HG03342 (cell line): ENCODE data around the gene PLGLB1.
"Not testable (repeated sequence)": the region's sequence is repeated elsewhere in the genome, so short reads cannot be mapped to it uniquely, and the experiment has no call there.

Experiments used
- ATAC-seq: cut with Tn5 transposase; IDR thresholded peaks from one replicate; pipeline ENCODE4 v1.9.1; 2021; ENCODE audit warnings: mild to moderate bottlenecking, moderate library complexity; ENCODE audit not compliant: unreplicated experiment

The PLGLB1 gene

DNA sequence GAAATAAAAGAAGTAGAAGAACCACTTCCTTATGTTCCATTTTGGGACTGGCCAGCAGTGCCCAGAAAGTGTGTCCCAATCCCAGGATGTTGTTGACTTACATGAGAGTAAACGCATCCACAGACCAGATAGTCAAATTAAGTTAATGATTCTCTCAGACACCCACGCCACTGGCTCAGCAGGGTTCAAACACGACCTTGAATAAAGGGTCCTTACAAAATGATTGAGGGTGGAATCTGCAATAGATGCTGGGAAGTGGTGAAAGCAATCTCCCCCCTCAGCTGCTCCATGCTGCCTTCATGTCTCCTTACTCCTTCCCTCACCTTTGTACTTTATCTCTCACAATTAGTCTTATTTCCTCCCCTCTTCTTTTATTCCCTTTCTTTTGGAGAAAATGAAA is at the start of gene PLGLB1:
TSS of gene PLGLB1 (minus strand) at position 101 of the 400 bp plus-strand sequence. CDS start at position 40, 61 bp downstream.
- not testable (repeated sequence) for ATAC-seq

DNA sequence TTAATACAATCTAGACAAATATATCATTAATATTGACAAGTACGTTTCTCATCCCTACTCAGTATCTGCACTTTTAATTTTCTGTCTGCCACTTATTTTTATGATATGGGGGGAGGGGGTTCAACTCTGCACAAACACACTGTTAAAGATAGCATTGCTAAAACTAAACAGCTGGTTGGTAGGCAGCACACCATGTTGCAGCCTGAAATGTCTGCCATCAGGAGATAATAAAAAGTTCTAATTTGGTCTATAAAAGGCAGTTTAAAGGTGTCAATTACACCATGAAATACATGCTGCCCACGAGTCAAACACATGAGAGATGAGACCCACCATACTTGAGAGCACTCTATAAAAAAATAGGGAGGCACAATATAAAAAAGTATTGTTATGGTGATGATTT is 42.7 kb upstream of the PLGLB1 start:
- not testable (repeated sequence) for ATAC-seq

DNA sequence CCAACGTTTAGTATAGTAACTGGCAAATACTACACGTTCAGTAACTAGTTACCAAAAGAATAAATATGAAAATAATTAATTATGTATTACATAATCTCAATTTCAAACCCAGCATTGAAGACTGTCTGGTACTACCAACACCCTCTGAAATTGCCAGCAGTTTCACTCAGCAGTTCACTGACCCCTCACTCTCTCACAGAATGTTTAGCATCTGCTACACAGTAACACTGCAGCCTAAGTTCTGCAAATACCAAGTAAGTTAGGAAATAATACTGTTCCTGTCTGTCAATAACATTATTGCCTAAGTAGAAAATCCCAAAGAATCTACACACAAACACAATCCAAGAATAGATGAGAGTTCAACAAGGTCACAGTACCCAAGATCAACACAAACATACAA is 41.8 kb upstream of the PLGLB1 start:
- not testable (repeated sequence) for ATAC-seq

DNA sequence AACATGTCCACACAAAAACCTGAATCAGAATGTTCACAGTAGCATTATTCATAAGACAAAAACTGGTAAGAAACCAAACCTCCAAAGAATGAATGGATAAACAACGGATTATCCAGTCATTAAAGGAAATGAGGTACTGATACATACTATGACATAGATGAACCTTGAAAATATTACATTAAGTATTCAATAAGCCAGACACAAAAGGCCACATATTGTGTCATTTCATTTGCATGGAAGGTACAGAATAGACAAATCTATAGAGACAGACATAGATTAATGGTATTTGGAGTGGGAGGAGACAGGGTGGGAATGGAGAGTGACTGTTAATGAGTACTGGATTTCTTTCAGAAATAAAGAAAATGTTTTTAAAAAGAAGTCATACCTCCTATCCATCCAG is 39.9 kb upstream of the PLGLB1 start:
- ATAC-seq, result not testable (repeated sequence)

DNA sequence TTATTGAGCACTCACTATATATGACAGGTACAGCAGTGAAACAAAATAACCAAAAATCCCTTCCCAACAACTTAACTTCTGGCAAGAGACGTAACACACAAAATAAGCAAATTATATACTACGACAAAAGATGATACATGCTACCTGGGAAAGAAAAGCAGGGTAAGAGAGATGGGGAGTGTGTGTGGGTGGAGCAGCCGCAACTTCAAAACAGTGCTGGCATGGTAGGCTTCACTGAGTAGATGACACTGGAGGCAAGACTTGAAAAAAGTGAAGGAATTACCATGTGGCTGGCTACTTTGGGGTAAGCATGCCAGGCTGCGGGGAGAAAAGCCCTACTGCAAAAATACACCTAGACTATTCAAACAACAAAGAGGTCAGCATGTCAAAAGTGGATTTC is 36.0 kb upstream of the PLGLB1 start:
- not testable (repeated sequence) for ATAC-seq

DNA sequence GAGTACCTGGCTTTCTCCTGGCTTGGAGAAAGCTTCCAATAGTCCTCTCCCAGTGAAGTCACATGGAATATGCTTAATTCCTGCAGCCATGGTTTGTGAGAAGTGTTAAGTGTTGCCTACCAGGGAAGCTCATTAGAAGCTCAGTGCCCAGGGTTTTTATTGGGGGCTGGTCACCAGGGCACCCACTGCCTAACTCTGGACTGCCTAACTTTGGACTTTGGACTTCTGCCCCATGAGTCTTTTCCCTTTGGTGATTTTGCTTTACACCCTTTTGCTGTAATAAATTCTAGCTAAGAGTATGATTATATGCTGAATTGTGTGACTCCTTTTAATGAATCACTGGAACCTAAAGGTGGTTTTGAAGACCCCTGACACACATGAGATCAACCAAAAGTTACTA is 35.2 kb upstream of the PLGLB1 start:
- not testable (repeated sequence) for ATAC-seq

DNA sequence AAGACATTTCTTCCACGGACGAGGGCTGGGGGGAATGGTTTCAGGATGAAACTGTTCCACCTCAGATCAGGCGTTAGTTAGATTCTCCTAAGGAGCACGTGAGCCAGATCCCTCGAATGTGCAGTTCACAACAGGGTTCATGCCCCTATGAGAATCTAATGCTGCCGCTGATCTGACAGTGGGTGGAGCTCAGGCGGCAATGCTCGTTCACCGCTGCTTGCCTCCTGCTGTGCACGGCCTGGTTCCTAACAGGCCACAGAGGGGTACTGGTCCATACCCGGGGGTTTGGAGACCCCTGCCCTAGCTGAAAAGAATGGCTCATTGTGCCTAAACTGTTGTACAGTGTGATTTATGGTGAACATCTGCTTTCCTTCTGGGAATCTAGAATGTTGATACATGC is 34.8 kb upstream of the PLGLB1 start:
- not testable (repeated sequence) for ATAC-seq

DNA sequence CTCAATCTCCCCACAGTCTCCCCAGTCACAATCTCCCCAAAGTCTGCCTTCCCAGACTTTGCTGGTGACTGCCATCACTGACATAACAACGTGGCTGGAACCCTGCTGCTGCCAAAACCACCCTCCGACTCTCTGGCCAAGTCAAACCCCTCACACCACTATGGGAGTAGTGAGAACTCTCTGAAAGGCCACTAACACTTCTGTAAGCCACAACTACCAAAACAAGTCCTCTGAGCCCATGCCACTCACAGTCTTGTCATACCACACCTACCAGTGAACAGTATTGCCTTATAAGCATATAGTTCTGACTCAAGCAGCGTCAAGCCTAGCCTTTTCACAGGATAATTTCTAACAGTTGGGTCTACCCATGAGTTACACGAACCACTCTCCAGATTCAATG is 32.7 kb upstream of the PLGLB1 start:
- not testable (repeated sequence) for ATAC-seq

DNA sequence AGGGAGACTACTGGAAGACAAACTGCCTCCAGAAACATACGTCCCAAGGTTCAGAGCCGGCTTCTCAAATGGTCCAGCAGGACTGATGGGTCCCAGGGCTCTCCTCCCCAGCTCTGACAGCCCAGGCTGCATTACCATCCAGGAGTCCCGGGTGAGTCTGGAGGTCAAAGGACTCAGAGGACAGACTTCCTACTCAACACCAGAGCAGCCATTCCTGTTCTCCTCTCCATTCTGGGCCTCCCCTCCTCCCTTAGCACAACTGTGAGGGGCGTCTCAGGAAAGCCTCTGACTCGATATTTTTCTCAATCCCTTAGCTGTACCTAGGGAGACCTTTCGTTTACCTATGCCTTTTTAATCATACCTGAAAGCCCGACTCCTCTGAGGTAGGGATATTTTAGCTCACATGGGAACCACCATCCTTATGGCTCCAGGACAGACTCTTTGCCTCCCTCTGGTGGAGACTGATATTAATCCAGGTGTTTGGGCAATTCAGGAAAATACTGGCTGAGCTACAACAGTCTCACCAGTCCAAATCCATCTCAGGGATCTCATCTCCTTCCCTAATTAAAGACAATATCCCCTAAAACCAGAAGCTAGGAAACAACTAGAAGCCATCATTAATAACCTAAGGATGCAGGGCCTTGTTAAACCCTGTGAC is 19.8 kb upstream of the PLGLB1 start:
- ATAC-seq, result not testable (repeated sequence)

DNA sequence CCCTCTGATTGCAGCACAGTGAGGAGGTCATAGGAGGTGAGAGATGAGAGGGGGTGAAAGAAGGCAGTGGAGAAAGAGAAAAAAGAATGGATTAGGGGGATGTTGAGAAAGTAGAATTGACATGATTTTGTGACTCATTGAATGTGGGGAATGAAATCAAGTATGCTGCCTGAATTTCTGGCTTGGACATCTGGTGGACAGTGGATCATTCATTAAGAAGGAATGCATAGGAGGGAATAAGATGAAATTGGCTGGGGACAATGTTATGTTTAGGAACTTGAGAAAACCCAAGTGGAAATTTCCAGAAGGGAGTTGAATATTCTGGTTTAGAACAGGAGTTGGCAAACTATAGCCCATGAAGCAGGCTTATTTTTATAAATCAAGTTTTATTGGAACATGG is 7.0 kb upstream of the PLGLB1 start:
- not testable (repeated sequence) for ATAC-seq

DNA sequence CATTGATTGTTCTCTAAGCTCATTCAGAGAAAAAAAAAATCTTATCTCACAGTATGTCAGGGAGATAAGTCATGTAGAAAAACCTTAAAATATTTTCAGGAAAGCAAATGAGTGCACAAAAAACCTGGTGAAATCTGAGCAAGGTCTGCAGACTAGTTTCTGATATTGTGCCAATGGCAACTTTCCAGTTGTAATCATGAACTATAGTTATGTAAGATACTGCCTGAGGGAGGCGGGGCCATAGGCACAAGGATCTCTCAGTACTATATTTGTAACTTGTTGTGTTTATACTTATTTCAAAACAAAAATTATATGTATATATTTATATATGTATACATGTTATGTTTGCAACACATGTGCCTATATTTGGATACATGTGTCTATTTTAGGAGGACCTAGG is 5.2 kb upstream of the PLGLB1 start:
- ATAC-seq, result not testable (repeated sequence)

DNA sequence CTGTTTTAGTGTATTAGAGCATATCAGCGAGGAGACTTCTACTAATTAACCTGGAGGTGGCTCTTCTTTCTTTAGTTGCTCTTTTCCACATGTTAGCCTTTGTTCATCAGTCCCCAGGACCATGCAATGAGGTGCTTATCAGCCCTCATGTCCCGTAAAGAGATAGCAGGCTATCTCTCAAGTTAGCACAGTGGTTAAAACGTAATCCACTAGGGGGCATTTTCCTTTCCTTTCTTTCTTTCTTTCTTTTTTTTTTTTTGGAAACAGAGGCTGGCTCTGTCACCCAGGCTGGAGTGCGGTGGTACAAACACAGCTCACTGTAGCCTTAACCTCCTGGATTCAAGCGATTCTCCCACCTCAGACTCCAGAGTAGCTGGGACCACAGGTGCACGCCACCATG is 4.3 kb upstream of the PLGLB1 start:
- ATAC-seq, result not testable (repeated sequence)

DNA sequence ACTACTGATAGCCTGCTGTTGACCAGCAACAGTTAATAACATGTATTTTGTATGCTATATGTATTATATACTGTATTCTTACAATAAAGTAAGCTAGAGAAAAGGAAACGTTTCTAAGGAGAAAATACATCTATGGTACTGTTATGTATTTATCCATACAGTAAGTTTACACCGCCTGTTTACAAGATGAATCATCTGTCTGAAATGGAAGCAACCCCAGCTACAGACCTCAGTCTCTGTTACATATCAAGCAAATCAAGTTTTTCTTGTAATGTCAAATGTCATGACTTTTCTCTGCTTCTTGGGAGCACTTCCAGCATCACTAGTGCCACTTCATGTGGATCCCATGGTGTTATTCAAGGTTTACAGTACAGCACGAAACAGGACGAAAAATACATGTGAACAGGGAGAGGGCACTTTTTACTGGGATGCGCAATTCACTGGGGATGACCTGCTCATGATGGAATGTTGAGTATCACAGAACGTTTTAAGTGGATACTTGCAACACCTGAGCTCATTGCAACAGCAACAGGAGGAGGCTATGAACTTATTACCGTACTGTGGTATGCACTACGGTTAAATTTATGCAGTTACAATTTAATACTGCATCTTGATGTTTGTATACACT is 2.5 kb upstream of the PLGLB1 start:
- not testable (repeated sequence) for ATAC-seq

DNA sequence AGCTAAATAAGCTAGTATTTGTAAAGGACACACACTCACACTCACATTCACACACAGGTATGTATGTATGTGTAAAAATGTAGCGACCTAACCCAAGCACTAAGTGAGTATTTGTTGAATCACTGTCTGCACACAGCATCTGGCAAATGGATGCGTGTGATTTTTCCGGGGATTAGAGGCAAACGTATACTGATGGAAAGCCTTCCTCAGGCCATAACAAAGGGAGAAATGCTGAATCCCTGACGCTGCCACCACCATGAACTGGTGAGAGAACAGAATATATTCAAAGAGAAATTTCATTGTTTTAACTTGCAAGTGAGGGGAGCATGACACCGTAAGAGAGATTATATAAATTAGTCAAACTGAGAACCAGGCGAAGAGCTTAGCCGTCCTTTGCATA is 601 bp downstream of the PLGLB1 start:
- not testable (repeated sequence) for ATAC-seq

DNA sequence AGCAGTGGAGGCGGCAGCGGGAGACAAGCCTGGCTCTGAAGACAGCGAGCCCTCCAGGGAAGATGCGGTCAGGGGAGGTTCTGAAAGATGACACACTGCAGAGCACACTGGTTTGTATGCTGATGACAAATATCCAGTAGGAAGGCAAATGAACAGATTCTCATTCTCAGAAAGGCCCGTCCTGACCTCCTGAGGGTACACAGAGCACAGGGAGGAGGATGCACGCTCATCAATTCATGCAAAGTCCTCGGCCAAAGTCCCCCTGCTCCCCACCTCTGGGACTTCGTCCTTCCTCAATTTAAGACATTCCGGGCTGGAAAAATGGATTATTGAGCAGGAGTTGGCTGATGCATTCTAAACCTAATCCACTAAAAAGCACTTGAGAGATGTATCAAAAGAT is 2.6 kb downstream of the PLGLB1 start:
- not testable (repeated sequence) for ATAC-seq

DNA sequence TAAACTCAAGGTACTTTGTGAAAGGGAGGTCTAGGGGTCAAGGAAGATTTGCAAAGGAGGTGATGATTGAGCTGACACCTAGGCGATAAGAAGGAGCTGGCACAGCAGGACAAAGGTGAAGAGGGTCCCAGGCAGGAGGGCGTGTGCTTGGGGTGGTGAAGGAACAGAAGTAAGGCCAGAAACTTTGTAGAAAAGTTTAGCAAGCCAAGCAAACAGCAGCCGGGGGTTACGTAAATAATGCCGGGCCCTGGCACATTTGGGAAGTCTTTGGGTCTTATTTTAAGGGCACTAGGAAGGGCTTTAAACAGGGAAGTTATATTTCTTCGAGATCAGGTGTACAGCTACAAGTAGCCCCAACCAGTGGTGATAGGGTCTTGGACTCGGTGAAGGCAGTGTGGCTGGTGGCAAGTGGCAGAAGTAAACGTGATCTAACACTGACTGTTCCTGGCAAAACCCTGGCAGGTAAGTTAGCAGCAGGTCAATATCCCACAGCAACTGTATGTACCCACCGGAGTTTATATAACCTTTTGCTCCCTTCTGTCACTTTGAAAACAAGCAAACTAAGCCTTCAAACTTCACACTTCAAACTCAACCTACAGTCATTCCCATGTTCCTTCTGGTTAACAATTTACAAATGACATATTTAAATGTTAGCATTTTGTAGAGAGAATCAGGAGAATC is 7.0 kb downstream of the PLGLB1 start:
- not testable (repeated sequence) for ATAC-seq

DNA sequence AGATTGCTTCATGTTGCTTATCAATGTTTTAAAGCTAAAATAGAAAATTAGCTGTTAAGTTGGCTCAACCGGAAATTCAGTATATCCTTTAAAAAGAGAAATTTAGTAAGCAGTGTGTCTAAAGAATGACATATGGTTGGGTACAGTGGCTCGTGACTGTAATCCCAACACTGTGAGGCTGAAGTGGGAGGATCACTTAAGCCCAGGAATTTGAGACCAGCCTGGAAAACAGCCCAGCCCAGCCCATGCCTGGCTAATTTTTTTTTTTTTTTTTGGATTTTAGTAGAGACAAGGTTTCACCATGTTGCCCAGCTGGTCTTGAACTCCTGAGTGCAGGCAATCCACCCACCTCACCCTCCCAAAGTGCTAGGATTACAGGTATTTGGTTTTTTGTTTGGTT is 17.2 kb downstream of the PLGLB1 start:
- not testable (repeated sequence) for ATAC-seq
